ENCODE results near the gene ANKRD34A.

Gene ANKRD34A

GRCh38 chr1:145990249-145990855, 26.0 kb upstream of the ANKRD34A start:
- no peak for DNase-seq (ENCODE audit: low read depth in 2 of 2)

GRCh38 chr1:145988773-145989172, 24.4 kb upstream of the ANKRD34A start:
- DNase-seq (ENCODE audit: low read depth in 2 of 2), result no peak

- no peak for DNase-seq (ENCODE audit: low read depth in 2 of 2)
Observed at GRCh38 chr1:145987926-145988325, 23.6 kb upstream of the ANKRD34A start.

- DNase-seq (ENCODE audit: low read depth in 2 of 2), result no peak
Observed at GRCh38 chr1:145986551-145986950, 22.2 kb upstream of the ANKRD34A start.

GRCh38 chr1:145985502-145986439, 21.4 kb upstream of the ANKRD34A start:
- DNase-seq (ENCODE audit: low read depth in 2 of 2), result peak; percentile 61 to 65

- no peak for DNase-seq (ENCODE audit: low read depth in 2 of 2)
Observed at GRCh38 chr1:145985129-145985501, 20.7 kb upstream of the ANKRD34A start.

- DNase-seq (ENCODE audit: low read depth in 2 of 2), result no peak
Observed at GRCh38 chr1:145983960-145984830, 19.8 kb upstream of the ANKRD34A start.

GRCh38 chr1:145983206-145983675, 18.9 kb upstream of the ANKRD34A start:
- DNase-seq (ENCODE audit: low read depth in 2 of 2), result no peak

GRCh38 chr1:145982010-145982723, 17.8 kb upstream of the ANKRD34A start:
- DNase-seq (ENCODE audit: low read depth in 2 of 2), result no peak

GRCh38 chr1:145980457-145980994, 16.2 kb upstream of the ANKRD34A start:
- DNase-seq (ENCODE audit: low read depth in 2 of 2), result no peak

GRCh38 chr1:145979746-145980456, 15.5 kb upstream of the ANKRD34A start:
- no peak for DNase-seq (ENCODE audit: low read depth in 2 of 2)

- DNase-seq (ENCODE audit: low read depth in 2 of 2), result peak; percentile 100
Observed at GRCh38 chr1:145978854-145979745, 14.7 kb upstream of the ANKRD34A start.

GRCh38 chr1:145978471-145978853, 14.1 kb upstream of the ANKRD34A start:
- no peak for DNase-seq (ENCODE audit: low read depth in 2 of 2)

- DNase-seq (ENCODE audit: low read depth in 2 of 2), result peak; percentile 62 to 69
Observed at GRCh38 chr1:145977486-145978470, 13.4 kb upstream of the ANKRD34A start.

GRCh38 chr1:145977016-145977415, 12.6 kb upstream of the ANKRD34A start:
- DNase-seq (ENCODE audit: low read depth in 2 of 2), result no peak

GRCh38 chr1:145975216-145975615, 10.8 kb upstream of the ANKRD34A start:
- DNase-seq (ENCODE audit: low read depth in 2 of 2), result no peak

GRCh38 chr1:145974721-145975120, 10.3 kb upstream of the ANKRD34A start:
- no peak for DNase-seq (ENCODE audit: low read depth in 2 of 2)

GRCh38 chr1:145972580-145972979, 8.2 kb upstream of the ANKRD34A start:
- DNase-seq (ENCODE audit: low read depth in 2 of 2), result no peak
